ENCODE measurements around the gene VASH1. TPM values are rescaled to one million over a fixed set of nuclear protein-coding genes. Genes with fewer than 3 reads are reported as not detected.

VASH1 gene
- total and polyA plus RNA-seq, 10 donors: 6.4 to 39.1 (median 19.5) TPM

DNA sequence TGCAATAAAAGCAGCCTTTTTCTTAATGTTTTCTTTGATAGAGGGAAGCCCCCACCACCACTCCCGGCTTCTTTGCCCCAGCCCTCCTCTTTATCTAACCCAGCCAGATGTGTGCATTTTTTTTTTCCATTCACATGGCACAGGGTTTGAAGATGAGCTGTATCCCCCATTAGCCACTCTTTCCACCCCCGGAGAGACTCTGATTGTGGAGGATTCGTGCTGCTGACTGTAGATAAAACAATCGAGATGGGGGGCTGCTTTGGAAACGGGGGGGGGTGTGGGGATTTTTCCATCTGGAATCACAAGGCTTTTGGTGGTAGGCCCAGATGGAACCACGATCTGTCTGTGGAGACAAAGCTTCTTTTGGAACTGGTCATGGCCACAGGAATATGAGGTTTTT lies 46.2 kb upstream of the VASH1 start:
- Histone ChIP-seq H3K27ac (peak overlapping the region in 5 of 8 donors; percentile 64 to 81 (median 72)), H3K36me3 (no peaks in the 10 kb centered on the region), H3K4me1 (peaks cover 14 to 48% (median 25%) of the 10 kb centered on the region in 6 donors), H3K9me3 (no peaks in the 10 kb centered on the region), H3K4me3 (no peak overlapping the region), H3K27me3 (replicated peaks in 1 of 7) (peaks cover 0 to 6% (median 0%) of the 10 kb centered on the region in 7 donors)
- TF ChIP-seq POLR2A (IDR thresholded peaks at IDR 0.05) (no peak), POLR2AphosphoS5 (IDR thresholded peaks at IDR 0.05) (no peak)
- TF ChIP-seq, protein P1, sequence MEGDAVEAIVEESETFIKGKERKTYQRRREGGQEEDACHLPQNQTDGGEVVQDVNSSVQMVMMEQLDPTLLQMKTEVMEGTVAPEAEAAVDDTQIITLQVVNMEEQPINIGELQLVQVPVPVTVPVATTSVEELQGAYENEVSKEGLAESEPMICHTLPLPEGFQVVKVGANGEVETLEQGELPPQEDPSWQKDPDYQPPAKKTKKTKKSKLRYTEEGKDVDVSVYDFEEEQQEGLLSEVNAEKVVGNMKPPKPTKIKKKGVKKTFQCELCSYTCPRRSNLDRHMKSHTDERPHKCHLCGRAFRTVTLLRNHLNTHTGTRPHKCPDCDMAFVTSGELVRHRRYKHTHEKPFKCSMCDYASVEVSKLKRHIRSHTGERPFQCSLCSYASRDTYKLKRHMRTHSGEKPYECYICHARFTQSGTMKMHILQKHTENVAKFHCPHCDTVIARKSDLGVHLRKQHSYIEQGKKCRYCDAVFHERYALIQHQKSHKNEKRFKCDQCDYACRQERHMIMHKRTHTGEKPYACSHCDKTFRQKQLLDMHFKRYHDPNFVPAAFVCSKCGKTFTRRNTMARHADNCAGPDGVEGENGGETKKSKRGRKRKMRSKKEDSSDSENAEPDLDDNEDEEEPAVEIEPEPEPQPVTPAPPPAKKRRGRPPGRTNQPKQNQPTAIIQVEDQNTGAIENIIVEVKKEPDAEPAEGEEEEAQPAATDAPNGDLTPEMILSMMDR (IDR thresholded peaks at IDR 0.05 in 8 of 11, conservative IDR thresholded peaks at IDR 0.05 in 3 of 11): no peak
- intact Hi-C loops (cut with DNase I; ENCODE audit: low total_unique reads): loop anchor here (5.0 kb wide), 1 partner anchor 57 kb away; no protein-coding TSS in a partner anchor
- DNase-seq: no peak
- WGBS, 5 donors: 45 to 64% (median 57%) methylated on average over 6 of the region's 6 CpGs

DNA sequence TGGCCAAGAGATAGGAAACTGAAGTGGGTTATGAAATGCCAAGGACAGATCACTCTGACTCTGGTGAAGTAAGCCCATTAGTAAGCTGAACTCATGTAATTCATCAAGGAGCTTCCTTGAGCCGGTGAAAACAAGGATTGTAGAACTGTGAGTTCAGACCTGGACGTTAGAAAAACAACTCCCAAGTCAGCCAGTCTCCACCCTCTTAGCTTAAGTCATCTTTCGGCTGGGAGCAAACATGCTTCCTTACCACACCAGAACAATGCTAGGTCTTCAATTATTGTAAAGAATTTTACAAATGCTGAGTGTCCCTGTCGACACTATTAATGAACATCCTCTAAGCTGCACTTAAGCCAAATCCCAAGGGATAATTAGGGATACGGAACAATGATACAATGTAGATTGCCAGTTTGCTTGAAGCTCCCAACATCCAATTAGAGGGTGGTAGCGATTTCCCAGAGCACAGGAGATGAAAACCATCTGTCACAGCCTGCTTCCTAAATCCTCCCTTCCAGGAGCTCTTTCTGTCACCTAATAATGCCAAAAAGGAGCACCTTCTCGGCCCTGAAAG lies 45.7 kb upstream of the VASH1 start:
- peak overlapping the region in 7 of 8 donors; percentile 64 to 81 (median 71) for H3K27ac ChIP-seq
- peaks cover 17 to 53% (median 30%) of the 10 kb centered on the region in 6 donors for H3K4me1 ChIP-seq
- DNase-seq: no peak
- intact Hi-C loops (cut with DNase I; ENCODE audit: low total_unique reads): loop anchor here (5.0 kb wide), 1 partner anchor 57 kb away; no protein-coding TSS in a partner anchor
- TF ChIP-seq POLR2AphosphoS5 (IDR thresholded peaks at IDR 0.05): peak in 1 of 3 donors; percentile 17
- TF ChIP-seq POLR2A (IDR thresholded peaks at IDR 0.05): no peak
- no peak overlapping the region for H3K4me3 ChIP-seq
- WGBS, 5 donors: 44 to 63% (median 54%) methylated on average over 7 of the region's 7 CpGs
- H3K36me3 ChIP-seq: no peaks in the 10 kb centered on the region
- H3K27me3 ChIP-seq (replicated peaks in 1 of 7): peaks cover 0 to 6% (median 0%) of the 10 kb centered on the region in 7 donors
- H3K9me3 ChIP-seq: no peaks in the 10 kb centered on the region

DNA sequence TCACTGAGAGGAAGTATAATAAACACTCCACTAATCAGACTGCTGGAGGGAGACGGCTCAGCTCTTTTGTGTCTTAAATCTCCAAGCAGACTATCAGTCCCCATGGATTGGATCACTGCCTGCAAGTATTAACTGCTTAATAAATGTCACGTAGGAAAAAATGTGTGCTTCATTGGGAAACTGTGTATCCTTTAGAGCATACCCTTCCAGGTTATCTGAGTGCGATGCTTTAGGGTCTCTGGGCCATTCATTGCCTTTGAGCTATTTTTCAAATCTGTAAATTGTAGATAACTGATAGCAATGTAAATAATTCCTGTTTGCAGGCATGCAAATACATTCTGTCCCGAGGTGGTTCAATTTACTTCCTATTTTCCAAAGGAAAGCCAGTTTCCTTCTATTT lies 45.0 kb upstream of the VASH1 start:
- H3K4me1 ChIP-seq: peaks cover 23 to 60% (median 36%) of the 10 kb centered on the region in 6 donors
- no peak for DNase-seq
- H3K27me3 ChIP-seq (replicated peaks in 1 of 7): peaks cover 0 to 6% (median 0%) of the 10 kb centered on the region in 7 donors
- no peaks in the 10 kb centered on the region for H3K36me3 ChIP-seq
- WGBS, 5 donors: 43 to 54% (median 49%) methylated on average over 4 of the region's 4 CpGs
- TF ChIP-seq POLR2A (IDR thresholded peaks at IDR 0.05): no peak
- TF ChIP-seq, protein P1 (IDR thresholded peaks at IDR 0.05 in 8 of 11, conservative IDR thresholded peaks at IDR 0.05 in 3 of 11): no peak
- no peak overlapping the region for H3K4me3 ChIP-seq
- intact Hi-C loops (cut with DNase I; ENCODE audit: low total_unique reads): loop anchor here (5.0 kb wide), 1 partner anchor 56 kb away; no protein-coding TSS in a partner anchor
- no peaks in the 10 kb centered on the region for H3K9me3 ChIP-seq
- peak overlapping the region in 7 of 8 donors; percentile 64 to 81 (median 71) for H3K27ac ChIP-seq

DNA sequence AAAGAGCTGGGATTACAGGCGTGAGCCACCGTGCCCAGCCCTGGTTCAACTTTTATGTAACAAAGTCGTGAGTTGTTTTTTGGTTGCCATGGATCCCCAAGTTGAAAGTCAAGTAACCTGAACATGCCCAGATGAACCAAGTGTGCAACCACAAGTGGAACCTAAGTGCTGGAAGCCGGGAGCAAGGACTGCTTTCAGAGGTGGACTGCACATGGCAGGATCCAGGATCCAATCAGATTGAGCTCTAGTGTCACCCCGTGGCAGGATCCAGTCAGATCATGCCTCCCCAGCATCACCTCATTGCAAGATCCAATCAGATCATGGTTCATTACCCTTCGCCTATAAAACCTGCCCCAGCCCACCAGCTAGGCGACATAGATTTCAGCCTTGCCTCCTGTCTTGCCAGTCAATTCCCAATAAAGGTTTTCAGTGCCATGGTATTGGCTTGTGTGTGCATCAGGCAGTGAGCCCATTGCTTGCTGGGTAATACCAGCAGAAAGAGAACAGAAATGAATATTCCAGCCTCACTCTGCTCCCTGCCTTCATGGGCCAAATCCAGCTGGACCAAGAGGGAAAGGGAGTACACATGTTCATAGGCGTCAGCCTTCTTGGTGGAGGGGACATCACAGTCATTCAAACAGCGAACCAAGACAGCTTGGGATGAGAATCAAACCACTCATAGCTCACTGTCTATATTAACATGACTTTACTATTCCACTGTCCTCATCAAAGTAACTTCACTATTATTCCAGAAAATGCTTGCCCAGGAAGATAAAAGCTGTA lies 43.6 kb upstream of the VASH1 start:
- no peak for DNase-seq
- H3K27ac ChIP-seq: no peak overlapping the region
- no peaks in the 10 kb centered on the region for H3K36me3 ChIP-seq
- no peak overlapping the region for H3K4me3 ChIP-seq
- peaks cover 23 to 70% (median 42%) of the 10 kb centered on the region in 6 donors for H3K4me1 ChIP-seq
- WGBS, 5 donors: 87 to 93% (median 89%) methylated on average over 9 of the region's 9 CpGs
- TF ChIP-seq, protein P1 (IDR thresholded peaks at IDR 0.05 in 8 of 11, conservative IDR thresholded peaks at IDR 0.05 in 3 of 11): no peak
- no peak for TF ChIP-seq POLR2A (IDR thresholded peaks at IDR 0.05)
- intact Hi-C loops (cut with DNase I; ENCODE audit: low total_unique reads): loop anchor here (5.0 kb wide), 1 partner anchor 55 kb away; no protein-coding TSS in a partner anchor
- H3K27me3 ChIP-seq (replicated peaks in 1 of 7): peaks cover 0 to 6% (median 0%) of the 10 kb centered on the region in 7 donors
- no peaks in the 10 kb centered on the region for H3K9me3 ChIP-seq
